ENCODE results near the gene DUOX1.
"Not testable (repeated sequence)": the region's sequence is repeated elsewhere in the genome, so short reads cannot be mapped to it uniquely, and the experiment has no call there.

GRCh38 chr15:45135705-45136377 is 6.0 kb downstream of the DUOX1 start:
- TF ChIP-seq, protein P1, sequence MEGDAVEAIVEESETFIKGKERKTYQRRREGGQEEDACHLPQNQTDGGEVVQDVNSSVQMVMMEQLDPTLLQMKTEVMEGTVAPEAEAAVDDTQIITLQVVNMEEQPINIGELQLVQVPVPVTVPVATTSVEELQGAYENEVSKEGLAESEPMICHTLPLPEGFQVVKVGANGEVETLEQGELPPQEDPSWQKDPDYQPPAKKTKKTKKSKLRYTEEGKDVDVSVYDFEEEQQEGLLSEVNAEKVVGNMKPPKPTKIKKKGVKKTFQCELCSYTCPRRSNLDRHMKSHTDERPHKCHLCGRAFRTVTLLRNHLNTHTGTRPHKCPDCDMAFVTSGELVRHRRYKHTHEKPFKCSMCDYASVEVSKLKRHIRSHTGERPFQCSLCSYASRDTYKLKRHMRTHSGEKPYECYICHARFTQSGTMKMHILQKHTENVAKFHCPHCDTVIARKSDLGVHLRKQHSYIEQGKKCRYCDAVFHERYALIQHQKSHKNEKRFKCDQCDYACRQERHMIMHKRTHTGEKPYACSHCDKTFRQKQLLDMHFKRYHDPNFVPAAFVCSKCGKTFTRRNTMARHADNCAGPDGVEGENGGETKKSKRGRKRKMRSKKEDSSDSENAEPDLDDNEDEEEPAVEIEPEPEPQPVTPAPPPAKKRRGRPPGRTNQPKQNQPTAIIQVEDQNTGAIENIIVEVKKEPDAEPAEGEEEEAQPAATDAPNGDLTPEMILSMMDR (IDR thresholded peaks at IDR 0.05) = not testable (repeated sequence)
- TF ChIP-seq, protein P2, sequence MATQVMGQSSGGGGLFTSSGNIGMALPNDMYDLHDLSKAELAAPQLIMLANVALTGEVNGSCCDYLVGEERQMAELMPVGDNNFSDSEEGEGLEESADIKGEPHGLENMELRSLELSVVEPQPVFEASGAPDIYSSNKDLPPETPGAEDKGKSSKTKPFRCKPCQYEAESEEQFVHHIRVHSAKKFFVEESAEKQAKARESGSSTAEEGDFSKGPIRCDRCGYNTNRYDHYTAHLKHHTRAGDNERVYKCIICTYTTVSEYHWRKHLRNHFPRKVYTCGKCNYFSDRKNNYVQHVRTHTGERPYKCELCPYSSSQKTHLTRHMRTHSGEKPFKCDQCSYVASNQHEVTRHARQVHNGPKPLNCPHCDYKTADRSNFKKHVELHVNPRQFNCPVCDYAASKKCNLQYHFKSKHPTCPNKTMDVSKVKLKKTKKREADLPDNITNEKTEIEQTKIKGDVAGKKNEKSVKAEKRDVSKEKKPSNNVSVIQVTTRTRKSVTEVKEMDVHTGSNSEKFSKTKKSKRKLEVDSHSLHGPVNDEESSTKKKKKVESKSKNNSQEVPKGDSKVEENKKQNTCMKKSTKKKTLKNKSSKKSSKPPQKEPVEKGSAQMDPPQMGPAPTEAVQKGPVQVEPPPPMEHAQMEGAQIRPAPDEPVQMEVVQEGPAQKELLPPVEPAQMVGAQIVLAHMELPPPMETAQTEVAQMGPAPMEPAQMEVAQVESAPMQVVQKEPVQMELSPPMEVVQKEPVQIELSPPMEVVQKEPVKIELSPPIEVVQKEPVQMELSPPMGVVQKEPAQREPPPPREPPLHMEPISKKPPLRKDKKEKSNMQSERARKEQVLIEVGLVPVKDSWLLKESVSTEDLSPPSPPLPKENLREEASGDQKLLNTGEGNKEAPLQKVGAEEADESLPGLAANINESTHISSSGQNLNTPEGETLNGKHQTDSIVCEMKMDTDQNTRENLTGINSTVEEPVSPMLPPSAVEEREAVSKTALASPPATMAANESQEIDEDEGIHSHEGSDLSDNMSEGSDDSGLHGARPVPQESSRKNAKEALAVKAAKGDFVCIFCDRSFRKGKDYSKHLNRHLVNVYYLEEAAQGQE (IDR thresholded peaks at IDR 0.05; ENCODE audit: low read depth, low read length) = not testable (repeated sequence)
- not testable (repeated sequence) for TF ChIP-seq RAD21 (IDR thresholded peaks at IDR 0.05; ENCODE audit: low read length); POLR2AphosphoS5 (IDR thresholded peaks at IDR 0.05; ENCODE audit: low read depth, low read length); TAF1 (IDR thresholded peaks at IDR 0.05; ENCODE audit: borderline replicate concordance, low read depth, low read length); FOSL2 (IDR thresholded peaks at IDR 0.05; ENCODE audit: borderline replicate concordance, low read depth); SIN3A (IDR thresholded peaks at IDR 0.05; ENCODE audit: borderline replicate concordance, low read depth, low read length); GABPA (IDR thresholded peaks at IDR 0.05; ENCODE audit: low read depth); JUND (IDR thresholded peaks at IDR 0.05); YY1 (IDR thresholded peaks at IDR 0.05; ENCODE audit: low read depth); ELF1 (IDR thresholded peaks at IDR 0.05)
